HG03103 (cell line): ENCODE measurements around the gene ACACA.
"Not testable (repeated sequence)": the region's sequence is repeated elsewhere in the genome, so short reads cannot be mapped to it uniquely, and the experiment has no call there.

ENCODE experiments used
- ATAC-seq: cut with Tn5 transposase; IDR thresholded peaks from one replicate; pipeline ENCODE4 v1.9.1; 2021; ENCODE audit warnings: low read depth; ENCODE audit not compliant: unreplicated experiment

ACACA gene

GRCh38 chr17:37356796-37357569 lies 49.7 kb downstream of the ACACA start:
- not testable (repeated sequence) for ATAC-seq

GRCh38 chr17:37346863-37347402 lies 59.7 kb downstream of the ACACA start:
- not testable (repeated sequence) for ATAC-seq

- no peak for ATAC-seq
Measured at GRCh38 chr17:37344519-37344918, 62.1 kb downstream of the ACACA start.

- ATAC-seq, result no peak
Measured at GRCh38 chr17:37342589-37342988, 64.0 kb downstream of the ACACA start.

- no peak for ATAC-seq
Measured at GRCh38 chr17:37340804-37341203, 65.8 kb downstream of the ACACA start.

GRCh38 chr17:37339321-37339720 lies 67.3 kb downstream of the ACACA start:
- ATAC-seq, result no peak

GRCh38 chr17:37338847-37339246 lies 67.8 kb downstream of the ACACA start:
- no peak for ATAC-seq

GRCh38 chr17:37327341-37328090 lies 79.1 kb downstream of the ACACA start:
- ATAC-seq, result no peak

GRCh38 chr17:37322826-37323561 lies 83.6 kb downstream of the ACACA start:
- ATAC-seq, result no peak

GRCh38 chr17:37322106-37322505 lies 84.5 kb downstream of the ACACA start:
- ATAC-seq, result no peak

GRCh38 chr17:37318931-37319594 lies 87.6 kb downstream of the ACACA start:
- ATAC-seq, result no peak

GRCh38 chr17:37317867-37318266 lies 88.8 kb downstream of the ACACA start:
- no peak for ATAC-seq

- ATAC-seq, result no peak
Measured at GRCh38 chr17:37315601-37316000, 91.0 kb downstream of the ACACA start.

GRCh38 chr17:37312137-37312923 lies 94.3 kb downstream of the ACACA start:
- no peak for ATAC-seq

- no peak for ATAC-seq
Measured at GRCh38 chr17:37310940-37311339, 95.7 kb downstream of the ACACA start.

- no peak for ATAC-seq
Measured at GRCh38 chr17:37309051-37309450, 97.6 kb downstream of the ACACA start.

- ATAC-seq, result no peak
Measured at GRCh38 chr17:37305406-37305905, 101.2 kb downstream of the ACACA start.

- ATAC-seq, result no peak
Measured at GRCh38 chr17:37301288-37301687, 105.3 kb downstream of the ACACA start.

GRCh38 chr17:37300683-37301082 lies 106.0 kb downstream of the ACACA start:
- ATAC-seq, result no peak
